HUES48 (cell line): ENCODE measurements around the gene DERL3.

Experiments
- H3K27ac ChIP-seq: one replicate; pipeline ENCODE4 v1.7.0; 2013; ENCODE audit warnings: low read depth, low read length, inconsistent platforms
- H3K27me3 ChIP-seq: 2 replicates; pipeline ENCODE4 v1.6.1; 2013; ENCODE audit warnings: mild to moderate bottlenecking, low read length; ENCODE audit not compliant: control insufficient read depth, insufficient read depth
- H3K36me3 ChIP-seq: 2 replicates; pipeline ENCODE4 v1.6.1; 2013; ENCODE audit warnings: low read length; ENCODE audit not compliant: control insufficient read depth, insufficient read depth
- H3K4me1 ChIP-seq: 2 replicates; pipeline ENCODE4 v1.6.1; 2013; ENCODE audit warnings: mild to moderate bottlenecking, low read length; ENCODE audit not compliant: control insufficient read depth, insufficient read depth
- H3K4me3 ChIP-seq: 2 replicates; pipeline ENCODE4 v1.5.1; 2013; ENCODE audit warnings: mild to moderate bottlenecking, low read depth, low read length
- H3K9ac ChIP-seq: 2 replicates; pipeline ENCODE4 v1.6.1; 2013; ENCODE audit warnings: mild to moderate bottlenecking, low read depth, low read length, moderate library complexity
- H3K9me3 ChIP-seq: 2 replicates; pipeline ENCODE4 v1.6.1; 2013; ENCODE audit warnings: low read length; ENCODE audit not compliant: control insufficient read depth, insufficient read depth

The DERL3 gene

DNA sequence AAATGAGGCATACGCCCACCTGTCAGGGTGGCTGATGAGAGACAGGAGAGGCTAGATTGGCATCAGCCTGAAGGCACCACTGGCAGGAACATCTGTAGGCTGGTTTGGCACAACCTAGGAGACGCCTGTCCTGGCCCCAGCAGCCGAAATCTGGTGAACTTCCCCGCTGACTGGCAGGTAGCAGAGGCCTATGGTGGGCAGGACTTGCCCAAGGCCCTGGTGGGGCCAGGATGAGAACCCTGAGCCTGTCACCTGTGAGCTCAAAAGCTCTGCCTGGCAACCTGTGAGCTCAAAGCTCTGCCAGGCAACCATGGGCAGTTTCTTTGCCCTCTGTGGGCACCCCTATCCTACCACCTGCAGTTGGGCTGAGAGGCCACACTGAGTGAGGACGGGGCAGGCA lies 2.5 kb downstream of the DERL3 start:
- H3K36me3 ChIP-seq = peaks cover 38% of the 10 kb centered on the region
- no peaks in the 10 kb centered on the region for H3K9me3 ChIP-seq
- no peak overlapping the region for H3K4me3 ChIP-seq
- H3K9ac ChIP-seq = no peak overlapping the region
- H3K27me3 ChIP-seq = peaks cover 5% of the 10 kb centered on the region; the same call in 1 of the 2 replicates
- peaks cover 9% of the 10 kb centered on the region; the same call in 1 of the 2 replicates for H3K4me1 ChIP-seq
- H3K27ac ChIP-seq = no peak overlapping the region

DNA sequence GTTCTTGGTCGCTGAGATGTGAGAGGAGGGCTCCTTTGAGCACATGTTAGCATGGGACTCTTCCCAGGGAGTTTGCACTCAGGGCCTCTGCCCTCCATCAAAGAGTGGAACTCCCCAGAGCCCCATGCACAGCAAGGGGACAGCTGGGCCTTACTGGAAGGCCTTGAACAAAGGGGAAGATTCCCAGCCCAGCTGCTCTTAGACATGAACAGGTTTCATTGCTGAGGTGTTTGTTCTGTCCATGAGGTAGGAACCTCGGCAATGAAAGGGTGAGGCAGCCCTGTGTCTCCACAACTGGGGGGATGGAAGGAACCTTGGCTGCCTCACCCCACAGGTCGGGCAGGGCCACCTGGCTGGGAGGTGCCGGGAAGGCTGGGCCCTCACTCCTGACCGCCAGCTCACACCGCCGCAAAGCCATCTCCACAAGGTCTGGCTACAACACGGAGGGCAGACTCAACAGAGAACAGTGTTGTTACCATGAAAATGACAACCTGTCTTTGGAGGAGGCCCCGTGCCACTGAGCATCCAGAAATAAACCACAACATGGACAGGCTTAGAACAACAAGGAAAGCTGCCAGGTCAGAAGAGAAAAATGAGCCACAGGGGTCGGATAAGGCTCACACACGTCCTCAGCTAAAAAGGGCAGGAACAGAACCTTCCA lies 3.2 kb downstream of the DERL3 start:
- Histone ChIP-seq H3K4me1 (peaks cover 9% of the 10 kb centered on the region; the same call in 1 of the 2 replicates), H3K4me3 (no peak overlapping the region), H3K36me3 (peaks cover 43% of the 10 kb centered on the region), H3K27ac (no peak overlapping the region), H3K27me3 (peaks cover 5% of the 10 kb centered on the region; the same call in 1 of the 2 replicates), H3K9me3 (no peaks in the 10 kb centered on the region), H3K9ac (no peak overlapping the region)

DNA sequence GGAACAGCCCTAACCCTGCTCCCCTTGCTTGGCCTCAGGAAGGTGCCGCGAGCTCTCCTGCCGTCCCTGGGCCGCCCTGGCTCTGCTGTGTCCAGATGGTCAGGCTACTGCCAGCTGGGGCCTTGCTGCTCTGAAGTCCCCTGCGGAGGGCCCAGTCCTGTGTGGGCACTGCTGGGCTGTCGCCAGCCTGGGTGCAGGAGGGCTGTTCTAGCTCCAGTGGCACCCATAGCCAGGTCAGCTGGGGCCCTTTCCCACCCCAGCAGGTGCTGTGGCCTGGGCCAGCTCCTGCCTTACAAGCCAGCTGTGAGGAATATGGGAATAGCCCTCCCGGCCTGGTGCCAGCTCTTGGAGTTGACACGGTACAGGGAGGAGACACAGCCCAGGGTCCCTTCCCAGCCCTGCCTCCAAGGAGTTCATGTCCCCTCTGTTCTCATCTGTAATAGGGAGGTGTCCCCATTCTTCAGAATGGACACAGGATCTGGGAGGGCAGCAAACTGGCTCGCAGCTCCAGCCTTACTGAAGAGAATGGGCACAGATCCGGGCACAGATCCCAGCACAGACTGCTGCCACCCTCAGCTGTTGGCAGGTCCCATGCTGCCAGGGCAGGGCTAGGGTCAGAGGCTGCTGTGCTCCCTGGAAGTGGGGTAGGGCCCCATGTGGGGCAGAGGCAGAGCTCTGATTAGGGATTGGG lies 3.9 kb downstream of the DERL3 start:
- H3K27ac ChIP-seq = no peak overlapping the region
- peaks cover 3% of the 10 kb centered on the region; the same call in 1 of the 2 replicates for H3K27me3 ChIP-seq
- H3K9me3 ChIP-seq = no peaks in the 10 kb centered on the region
- H3K36me3 ChIP-seq = peaks cover 49% of the 10 kb centered on the region
- H3K9ac ChIP-seq = no peak overlapping the region
- H3K4me1 ChIP-seq = peaks cover 9% of the 10 kb centered on the region; the same call in 1 of the 2 replicates
- H3K4me3 ChIP-seq = no peak overlapping the region

DNA sequence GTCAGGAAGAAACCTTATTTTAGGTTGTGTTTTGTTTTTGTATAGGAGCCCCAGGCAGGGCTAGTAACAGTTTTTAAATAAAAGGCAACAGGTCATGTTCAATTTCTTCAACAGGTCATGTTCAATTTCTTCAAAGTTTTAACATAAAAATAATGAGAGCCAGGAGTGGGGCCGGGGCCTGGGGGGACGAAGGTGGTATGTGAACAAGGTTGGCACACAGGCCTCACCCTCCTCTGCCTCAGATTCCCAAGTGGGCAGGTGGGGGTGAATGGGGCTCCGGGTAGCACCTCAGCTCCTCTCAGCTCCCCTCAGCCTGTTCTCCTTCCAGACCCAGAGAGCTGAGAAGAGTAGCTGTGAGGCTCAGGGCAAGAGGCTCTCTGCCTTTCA lies 4.4 kb downstream of the DERL3 start:
- no peaks in the 10 kb centered on the region for H3K9me3 ChIP-seq
- no peak overlapping the region for H3K27ac ChIP-seq
- H3K27me3 ChIP-seq = no peaks in the 10 kb centered on the region
- H3K4me3 ChIP-seq = no peak overlapping the region
- no peak overlapping the region for H3K9ac ChIP-seq
- H3K4me1 ChIP-seq = peaks cover 9% of the 10 kb centered on the region; the same call in 1 of the 2 replicates
- peaks cover 52% of the 10 kb centered on the region for H3K36me3 ChIP-seq

DNA sequence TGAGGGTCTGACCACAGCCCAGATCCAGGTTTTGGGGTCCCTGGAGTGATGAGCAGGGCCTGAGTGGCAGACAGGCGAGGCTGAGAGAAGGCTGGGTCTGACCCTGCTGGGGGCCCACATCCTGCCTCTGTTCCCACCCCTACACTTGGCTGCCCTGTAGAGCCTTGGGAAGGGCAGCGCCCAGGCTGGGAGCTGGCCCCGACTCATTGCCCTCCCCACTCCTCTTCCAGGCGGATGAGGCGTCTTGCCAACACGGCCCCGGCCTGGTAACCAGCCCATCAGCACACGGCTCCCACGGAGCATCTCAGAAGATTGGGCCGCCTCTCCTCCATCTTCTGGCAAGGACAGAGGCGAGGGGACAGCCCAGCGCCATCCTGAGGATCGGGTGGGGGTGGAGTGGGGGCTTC lies 4.9 kb downstream of the DERL3 start:
- Histone ChIP-seq H3K36me3 (peaks cover 56% of the 10 kb centered on the region), H3K4me1 (peaks cover 9% of the 10 kb centered on the region; the same call in 1 of the 2 replicates), H3K27me3 (no peaks in the 10 kb centered on the region), H3K4me3 (no peak overlapping the region), H3K9me3 (no peaks in the 10 kb centered on the region), H3K9ac (no peak overlapping the region), H3K27ac (no peak overlapping the region)

DNA sequence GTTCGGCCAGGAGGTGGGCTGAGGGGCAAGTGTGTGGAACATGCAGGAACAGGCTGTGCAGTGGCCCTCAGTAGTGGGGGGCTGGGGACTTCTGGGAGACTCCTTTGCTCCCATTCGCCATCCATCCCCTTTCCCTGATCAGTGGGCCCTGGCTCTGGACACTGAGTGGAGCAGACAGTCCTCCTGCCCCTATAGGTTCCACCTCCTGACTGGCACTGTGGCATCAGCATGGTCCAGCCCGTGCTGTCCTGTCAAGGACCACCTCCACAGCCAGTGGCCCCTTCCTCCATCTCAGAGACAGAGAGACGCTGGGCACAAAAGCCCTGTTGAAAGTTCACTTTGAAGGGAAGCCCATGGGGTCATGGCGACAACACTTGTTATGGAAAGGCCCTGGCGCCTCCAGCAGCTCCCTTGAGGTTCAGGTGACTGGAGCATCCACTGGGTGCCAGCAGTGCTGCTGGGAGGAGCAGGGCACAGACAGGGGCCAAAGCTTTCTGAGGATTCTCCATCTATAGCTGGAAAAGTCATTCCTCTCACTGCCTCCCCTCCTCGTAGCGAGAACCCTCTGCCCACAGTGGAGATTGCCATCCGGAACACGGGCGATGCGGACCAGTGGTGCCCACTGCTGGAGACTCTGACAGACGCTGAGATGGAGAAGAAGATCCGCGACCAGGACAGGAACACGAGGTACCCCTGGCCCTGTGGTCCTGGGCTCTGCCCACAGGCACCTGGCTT lies 5.6 kb downstream of the DERL3 start:
- H3K9me3 ChIP-seq = no peaks in the 10 kb centered on the region
- no peak overlapping the region for H3K9ac ChIP-seq
- peaks cover 63% of the 10 kb centered on the region for H3K36me3 ChIP-seq
- H3K27me3 ChIP-seq = no peaks in the 10 kb centered on the region
- no peak overlapping the region for H3K27ac ChIP-seq
- H3K4me1 ChIP-seq = peaks cover 7% of the 10 kb centered on the region; the same call in 1 of the 2 replicates
- H3K4me3 ChIP-seq = no peak overlapping the region

DNA sequence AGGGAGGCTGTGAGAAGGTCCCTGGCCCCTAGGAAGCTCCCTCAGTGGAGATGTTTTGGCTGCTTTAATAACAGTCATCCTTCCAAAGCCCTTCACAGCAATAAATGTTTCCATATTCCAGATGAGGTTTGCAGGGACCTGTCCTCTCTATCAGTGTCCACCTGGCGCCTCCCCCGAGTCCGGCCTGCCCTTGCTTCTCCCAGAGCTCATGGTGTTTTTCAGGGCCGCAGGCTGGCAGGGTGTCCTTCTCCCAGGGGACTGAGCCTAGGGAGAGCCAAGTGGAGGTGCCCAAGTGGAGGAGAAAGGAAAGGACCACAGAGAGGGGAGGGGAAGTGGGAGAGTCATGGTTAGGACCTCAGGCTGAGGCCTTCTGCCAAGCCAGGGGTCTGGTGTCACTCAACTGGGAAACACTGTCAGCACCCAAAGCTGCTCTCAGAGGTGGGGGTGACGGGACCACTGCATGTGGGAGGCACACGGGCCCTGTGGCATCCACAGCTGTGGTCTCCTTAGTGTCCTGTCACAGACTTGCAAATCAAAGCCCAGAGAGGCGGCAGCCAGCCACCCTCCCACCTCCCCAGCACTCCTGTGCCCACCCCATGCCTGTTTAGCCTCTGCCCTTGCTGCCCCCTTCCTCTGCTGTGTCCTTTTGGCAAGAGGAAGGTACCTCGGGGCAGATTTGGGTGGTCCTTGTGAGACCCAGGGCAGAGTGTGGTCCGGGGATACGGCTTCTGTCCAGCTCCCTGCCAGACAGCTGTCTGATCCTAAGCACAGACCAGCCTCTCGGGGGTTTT lies 6.4 kb downstream of the DERL3 start:
- Histone ChIP-seq H3K27ac (no peak overlapping the region), H3K27me3 (no peaks in the 10 kb centered on the region), H3K9me3 (no peaks in the 10 kb centered on the region), H3K4me1 (no peaks in the 10 kb centered on the region; the same call in 1 of the 2 replicates), H3K9ac (no peak overlapping the region), H3K4me3 (no peak overlapping the region), H3K36me3 (peaks cover 68% of the 10 kb centered on the region)

DNA sequence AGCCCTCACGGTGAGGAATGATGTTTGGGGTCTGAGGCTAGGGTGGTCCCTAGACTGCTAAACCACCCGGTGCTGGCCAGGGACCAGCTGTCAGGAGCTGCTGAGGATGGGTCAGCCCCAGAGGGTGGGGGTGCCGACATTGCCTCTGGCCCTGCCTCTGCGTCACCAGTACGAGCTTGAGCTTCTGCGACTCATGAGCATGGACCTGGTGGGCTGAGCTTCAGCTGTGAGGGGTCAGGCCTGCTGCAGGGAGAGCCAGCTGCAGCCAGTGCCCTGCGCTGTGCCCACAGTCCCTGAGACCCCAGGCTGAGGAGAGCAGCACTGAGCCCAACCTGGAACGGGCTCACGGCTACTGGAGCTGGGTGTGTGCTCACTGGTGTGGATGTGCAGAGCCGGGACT lies 7.0 kb downstream of the DERL3 start:
- no peak overlapping the region for H3K27ac ChIP-seq
- no peaks in the 10 kb centered on the region for H3K9me3 ChIP-seq
- no peaks in the 10 kb centered on the region for H3K4me1 ChIP-seq
- H3K36me3 ChIP-seq = peaks cover 74% of the 10 kb centered on the region
- H3K4me3 ChIP-seq = no peak overlapping the region
- no peak overlapping the region for H3K9ac ChIP-seq
- no peaks in the 10 kb centered on the region for H3K27me3 ChIP-seq

DNA sequence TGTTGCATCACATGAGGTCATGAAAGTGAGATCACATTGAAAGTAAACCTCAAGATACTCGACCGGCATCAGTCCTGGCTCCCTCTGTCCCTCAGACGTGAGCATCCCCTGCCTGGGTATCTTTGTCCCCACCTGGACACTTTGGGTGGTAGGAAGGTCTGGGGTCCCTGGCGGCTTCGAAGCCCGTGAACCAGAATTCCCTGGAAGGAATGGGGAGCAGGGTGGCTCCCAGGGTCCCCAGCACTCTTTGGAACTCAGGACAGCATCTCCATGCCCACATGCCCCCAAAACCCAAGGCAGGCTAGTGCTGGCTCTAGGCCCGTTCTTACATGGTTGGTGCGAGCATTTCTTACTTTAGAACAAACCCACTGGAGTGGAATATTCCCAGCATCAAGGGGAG lies 7.5 kb downstream of the DERL3 start:
- H3K27me3 ChIP-seq = no peaks in the 10 kb centered on the region
- no peak overlapping the region for H3K27ac ChIP-seq
- peaks cover 76% of the 10 kb centered on the region for H3K36me3 ChIP-seq
- no peaks in the 10 kb centered on the region for H3K9me3 ChIP-seq
- no peak overlapping the region for H3K9ac ChIP-seq
- no peaks in the 10 kb centered on the region for H3K4me1 ChIP-seq
- H3K4me3 ChIP-seq = no peak overlapping the region

DNA sequence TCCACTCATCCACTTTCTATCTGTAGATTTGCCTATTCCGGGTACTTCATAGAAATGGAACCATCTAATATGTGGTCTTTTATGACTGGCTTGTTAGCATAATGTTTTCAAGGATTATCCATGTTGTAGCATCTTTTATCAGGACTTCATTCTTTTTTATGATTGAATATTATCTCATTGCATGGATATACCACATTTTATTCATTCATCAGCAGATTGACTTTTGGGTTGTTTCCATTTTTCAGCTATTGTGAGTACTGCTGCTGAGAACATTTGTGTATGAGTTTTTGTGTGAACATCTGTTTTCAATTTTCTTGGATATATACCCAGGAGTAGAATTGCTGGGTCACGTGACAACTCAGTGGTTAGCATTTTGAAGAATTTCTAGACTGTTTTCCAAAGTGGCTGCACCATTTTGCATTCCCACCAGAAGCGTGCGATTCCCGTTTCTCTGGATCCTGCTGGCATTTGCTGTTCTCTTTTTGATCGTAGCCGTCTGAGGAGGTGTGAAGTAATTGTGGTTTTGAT lies 8.9 kb downstream of the DERL3 start:
- H3K9me3 ChIP-seq = no peaks in the 10 kb centered on the region
- H3K9ac ChIP-seq = no peak overlapping the region
- no peaks in the 10 kb centered on the region for H3K4me1 ChIP-seq
- H3K36me3 ChIP-seq = peaks cover 75% of the 10 kb centered on the region
- H3K4me3 ChIP-seq = no peak overlapping the region
- H3K27ac ChIP-seq = no peak overlapping the region
- no peaks in the 10 kb centered on the region for H3K27me3 ChIP-seq
